ENCODE results near the gene OPHN1.

OPHN1 gene, protein sequence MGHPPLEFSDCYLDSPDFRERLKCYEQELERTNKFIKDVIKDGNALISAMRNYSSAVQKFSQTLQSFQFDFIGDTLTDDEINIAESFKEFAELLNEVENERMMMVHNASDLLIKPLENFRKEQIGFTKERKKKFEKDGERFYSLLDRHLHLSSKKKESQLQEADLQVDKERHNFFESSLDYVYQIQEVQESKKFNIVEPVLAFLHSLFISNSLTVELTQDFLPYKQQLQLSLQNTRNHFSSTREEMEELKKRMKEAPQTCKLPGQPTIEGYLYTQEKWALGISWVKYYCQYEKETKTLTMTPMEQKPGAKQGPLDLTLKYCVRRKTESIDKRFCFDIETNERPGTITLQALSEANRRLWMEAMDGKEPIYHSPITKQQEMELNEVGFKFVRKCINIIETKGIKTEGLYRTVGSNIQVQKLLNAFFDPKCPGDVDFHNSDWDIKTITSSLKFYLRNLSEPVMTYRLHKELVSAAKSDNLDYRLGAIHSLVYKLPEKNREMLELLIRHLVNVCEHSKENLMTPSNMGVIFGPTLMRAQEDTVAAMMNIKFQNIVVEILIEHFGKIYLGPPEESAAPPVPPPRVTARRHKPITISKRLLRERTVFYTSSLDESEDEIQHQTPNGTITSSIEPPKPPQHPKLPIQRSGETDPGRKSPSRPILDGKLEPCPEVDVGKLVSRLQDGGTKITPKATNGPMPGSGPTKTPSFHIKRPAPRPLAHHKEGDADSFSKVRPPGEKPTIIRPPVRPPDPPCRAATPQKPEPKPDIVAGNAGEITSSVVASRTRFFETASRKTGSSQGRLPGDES

DNA sequence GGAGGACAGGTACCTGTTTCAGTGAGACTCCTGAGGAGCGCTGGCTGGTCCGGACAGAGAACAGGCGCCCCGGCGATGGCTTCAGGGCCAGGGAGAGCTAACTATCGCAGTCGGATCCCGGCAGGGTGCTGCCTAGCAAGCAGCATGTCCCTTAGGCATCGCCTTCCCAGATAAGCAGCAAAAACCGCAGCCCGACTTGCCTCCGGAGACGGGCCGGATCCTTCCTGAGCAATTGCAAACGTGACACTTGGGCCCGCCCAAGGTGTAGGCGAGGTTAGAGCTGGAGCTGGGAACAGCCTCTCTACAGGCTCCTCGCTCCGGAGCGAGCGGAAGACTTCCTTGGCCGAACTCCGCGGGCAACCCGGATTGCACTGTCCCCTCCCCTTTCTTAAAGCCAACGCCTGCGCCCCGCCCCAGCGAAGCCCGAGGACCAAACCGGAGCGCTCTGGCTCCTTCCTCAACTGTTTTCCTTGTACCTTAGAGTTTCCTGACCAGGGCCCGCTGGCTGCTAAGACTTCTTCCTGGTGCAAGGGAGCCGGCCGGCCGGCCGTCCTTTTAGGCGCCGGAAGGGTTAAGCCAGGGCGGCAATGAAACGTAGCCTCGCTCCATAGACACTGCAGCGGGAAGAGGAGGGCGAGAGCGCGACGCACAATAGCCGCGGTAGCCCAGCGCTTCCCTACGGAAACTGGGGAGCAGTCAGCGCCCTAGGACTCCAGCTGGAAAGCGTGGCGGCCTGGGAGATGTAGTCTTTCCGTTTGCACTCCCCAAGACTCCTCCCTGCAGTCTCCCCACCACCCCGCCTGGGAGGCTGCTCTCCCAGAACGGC, at the start of gene OPHN1:
TSS of gene OPHN1 (minus strand) at position 341 of the 826 bp plus-strand sequence. CDS start 475 bp downstream, outside the sequence.
- DNase-seq = no peak

DNA sequence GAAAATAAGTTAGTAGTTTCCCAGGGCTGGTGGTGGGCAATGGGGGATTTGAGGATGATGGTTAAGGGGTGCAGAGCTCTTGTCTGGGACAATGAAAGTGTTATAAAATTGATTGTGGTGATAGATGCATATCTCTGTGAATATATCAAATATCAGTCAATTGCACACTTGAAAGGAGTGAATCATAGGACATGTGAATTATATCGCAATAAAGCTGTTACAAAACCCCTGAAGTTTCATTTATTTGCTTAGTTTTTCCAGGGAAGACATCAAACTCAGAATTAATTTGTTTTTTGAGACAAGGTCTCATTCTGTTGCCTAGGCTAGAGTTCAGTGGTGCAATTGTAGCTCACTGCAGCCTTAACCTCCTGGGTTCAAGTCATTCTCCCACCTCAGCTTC, 47.7 kb upstream of the OPHN1 start:
- no peak for DNase-seq

DNA sequence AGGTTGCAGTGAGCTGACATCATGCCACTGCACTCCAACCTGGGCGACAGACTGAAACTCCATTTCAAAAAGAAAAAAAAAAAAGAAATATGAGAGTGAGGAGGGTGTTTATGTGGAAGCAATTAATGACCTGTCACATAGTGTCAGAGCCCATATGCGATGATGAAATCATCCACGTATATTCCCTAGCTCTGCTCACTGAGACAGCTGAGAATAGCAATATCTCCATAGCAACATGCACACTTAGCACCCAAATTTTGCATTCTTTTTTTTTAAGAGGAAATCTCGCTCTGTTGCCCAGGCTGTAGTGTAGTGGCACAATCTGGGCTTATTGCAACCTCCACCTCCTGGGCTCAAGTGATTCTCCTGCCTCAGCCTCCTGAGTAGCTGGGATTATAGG, 31.5 kb upstream of the OPHN1 start:
- DNase-seq = no peak

DNA sequence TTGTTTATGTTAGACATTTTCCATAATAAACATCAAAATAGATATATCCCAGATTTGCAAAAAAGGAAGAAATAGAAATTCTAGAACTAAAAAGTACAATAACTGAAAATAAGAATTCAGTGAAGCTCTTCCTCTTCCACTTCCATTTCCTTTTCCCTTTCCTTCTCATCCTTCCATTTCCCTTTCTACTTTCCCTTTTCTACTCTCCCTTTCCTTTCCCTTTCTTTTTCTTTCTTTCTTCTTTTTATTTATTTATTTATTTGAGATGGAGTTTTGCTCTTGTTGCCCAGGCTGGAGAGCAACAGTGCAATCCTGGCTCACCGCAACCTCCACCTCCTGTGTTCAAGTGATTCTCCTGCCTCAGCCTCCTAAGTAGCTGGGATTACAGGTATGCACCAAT, 30.6 kb upstream of the OPHN1 start:
- no peak for DNase-seq

DNA sequence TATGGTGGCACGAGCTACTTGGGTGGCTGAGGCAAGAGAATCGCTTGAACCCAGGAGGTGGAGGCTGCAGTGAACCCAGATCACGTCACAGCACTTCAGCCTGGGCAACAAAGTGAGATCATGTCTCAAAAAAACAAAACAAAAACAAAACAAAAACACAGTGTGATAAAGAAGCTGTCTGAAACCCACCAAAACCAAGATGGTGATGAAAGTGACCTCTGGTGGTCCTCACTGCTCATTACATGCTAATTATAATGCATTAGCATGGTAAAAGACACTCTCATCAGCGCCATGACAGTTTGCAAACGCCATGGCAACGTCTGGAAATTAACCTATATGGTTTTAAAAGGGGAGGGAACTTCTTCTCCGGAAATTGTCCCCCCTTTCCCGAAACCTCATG, 29.4 kb upstream of the OPHN1 start:
- DNase-seq = no peak

DNA sequence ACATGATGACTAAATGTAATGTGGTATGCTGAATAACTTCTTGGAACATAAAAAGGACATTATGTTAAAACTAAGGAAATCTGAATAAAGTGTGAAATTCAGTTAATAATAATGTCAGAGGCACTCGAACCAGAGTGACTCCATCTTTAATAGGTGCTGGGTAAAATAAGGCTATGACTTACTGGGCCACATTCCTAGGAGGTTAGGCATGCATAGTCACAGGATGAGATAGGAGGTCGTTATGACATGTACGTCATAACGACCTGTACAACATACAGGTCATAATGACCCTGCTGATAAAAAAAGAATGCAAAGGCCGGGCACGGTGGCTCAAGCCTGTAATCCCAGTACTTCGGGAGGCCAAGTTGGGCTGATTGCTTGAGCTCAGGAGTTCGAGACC, 28.9 kb upstream of the OPHN1 start:
- no peak for DNase-seq

DNA sequence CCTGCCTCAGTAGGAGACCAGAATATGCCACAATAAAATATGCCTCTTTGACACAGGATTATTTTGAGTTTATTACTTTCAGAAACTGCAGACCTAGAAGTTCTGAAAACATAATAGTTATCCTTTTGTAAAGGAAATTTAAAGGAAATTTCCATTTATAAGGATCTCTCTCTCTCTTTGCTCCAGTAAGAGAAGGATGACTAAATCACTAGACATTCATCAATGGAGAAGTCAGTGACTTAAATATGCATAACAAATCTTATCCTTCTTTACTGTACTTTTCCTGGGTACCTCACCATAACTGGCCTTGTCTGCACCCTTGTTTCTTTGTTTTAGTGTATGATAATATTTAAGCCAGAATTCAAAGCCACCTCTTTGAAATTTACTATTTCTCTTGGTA, 28.3 kb upstream of the OPHN1 start:
- no peak for DNase-seq

DNA sequence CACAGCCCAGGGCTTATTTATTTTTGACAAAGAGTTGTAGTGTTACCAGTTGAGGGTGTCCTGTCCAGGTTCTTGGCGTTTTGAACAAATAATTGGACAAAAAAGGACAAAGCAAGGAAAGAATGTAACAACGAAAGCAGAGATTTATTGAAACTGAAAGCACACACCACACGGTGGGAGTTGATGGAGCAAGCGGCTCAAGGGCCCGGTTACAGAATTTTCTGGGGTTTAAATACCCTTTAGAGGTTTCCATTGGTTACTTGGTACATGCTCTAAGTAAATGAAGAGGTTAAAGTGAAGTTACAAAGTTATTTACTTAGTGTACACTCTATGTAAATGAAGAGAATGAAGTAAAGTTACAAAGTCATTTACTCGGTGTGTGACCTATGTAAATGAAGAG, 27.8 kb upstream of the OPHN1 start:
- DNase-seq = no peak

DNA sequence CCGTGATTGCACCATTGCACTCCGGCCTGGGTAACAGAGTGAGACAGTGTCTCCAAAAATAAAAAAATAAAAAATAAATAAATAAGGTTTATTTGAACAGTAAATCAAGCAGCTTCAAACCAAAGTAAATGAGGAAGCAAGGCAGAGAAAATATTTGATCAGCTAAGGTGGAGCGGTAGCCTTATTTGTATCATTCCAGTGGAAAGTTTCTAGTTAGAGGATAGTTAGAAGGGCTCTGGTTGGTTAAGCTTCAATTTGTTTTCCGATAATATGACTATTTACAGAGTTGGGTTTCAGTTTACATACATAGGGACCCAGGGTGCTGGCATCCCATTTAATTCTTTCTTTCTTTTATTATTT, 21.8 kb upstream of the OPHN1 start:
- no peak for DNase-seq

DNA sequence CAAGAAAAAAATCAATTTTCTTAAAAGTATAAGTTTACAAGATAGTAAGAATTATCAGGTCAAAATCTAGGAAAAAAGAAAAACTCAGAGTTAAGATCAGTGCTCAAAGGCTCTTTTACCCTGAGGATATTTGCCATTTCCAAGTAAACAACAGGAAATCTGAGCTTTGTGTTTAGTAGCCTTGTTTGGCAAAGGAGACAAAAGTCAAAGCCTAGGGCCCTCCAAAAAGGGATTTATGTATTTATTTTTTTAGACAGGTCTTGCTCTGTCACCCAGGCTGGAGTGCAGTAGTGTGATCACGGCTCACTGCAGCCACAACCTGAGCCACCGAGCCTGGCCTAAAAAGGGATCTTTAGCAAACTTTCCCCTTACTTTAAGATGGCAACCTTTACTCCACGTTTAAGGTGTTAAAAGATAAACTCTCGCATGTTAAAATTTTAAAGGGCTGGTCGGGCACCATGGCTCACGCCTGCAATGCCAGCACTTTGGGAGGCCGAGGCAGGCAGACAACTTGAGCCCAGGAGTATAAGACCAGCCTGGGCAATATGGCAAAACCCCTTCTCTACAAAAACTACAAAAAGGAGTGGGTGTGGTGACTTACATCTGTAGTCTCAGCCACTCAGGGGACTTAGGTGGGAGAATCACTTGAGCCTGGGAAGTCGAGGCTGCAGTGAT, 21.3 kb upstream of the OPHN1 start:
- no peak for DNase-seq

DNA sequence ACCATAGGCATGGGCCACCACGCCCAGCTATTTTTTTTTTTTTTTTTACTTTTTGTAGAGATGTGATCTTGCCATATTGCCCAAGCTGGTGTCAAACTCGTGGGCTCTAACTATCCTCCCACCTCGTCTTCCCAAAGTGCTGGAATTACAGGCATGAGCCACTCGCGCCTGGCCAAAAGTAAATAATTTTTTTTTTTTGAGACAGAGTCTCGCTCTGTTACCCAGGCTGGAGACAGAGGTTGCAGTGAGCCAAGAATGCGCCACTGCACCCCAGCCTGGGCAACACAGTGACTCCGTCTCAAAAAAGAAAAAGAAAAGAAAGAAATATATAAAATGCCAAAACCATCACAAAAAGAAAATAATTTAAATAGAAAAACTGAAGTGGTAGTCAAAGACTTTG, 18.4 kb upstream of the OPHN1 start:
- DNase-seq = no peak

DNA sequence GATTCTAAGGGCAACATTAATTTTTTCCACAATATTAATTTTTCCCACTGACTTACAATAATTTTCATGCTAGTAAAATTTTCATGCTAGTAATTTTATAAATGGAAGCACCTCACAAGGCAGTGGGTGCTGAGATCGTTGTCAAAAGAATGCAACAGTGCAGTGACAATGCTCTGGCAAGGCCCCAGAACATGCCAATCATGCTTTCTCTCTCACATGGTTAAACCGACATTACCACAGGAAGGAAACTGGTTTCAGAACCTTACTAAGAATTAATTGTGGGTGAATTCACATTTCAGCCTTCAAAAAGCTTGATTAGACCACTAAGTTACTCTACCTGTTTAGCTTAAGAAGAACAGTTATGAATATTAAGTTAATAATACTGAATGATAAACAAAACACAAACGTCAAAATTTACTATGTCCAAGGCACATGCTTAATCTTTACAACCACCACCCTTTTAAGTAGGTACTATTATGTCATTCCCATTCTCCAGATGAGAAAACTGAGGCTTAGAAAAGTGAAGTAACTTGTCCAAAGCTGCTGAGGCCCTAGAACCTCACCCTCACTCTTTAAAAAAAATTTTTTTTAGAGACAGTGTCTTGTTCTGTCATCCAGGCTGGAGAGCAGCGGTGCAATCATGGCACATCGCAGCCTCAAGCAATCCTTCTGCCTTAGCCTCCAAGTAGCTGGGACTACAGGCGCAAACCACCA, 10.0 kb upstream of the OPHN1 start:
- no peak for DNase-seq

DNA sequence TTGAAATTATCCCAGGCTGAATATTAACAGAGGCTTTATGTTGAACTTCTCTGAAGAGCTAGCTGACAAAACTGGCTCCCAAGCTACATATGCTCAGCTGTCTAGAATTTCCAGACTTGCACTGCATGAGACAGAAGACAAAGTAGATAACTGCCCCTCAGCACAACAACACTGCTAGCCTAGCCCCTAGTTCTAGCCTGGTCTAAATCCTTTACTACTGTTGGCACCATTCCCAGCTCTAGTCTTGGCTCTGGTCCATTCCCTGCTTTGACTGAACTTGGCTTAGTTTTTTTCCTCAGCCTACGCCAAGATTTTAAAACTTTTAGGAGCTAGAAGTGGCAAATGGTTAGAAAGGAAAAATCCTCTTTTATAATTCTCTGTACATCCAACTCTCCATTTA, 7.6 kb upstream of the OPHN1 start:
- no peak for DNase-seq

DNA sequence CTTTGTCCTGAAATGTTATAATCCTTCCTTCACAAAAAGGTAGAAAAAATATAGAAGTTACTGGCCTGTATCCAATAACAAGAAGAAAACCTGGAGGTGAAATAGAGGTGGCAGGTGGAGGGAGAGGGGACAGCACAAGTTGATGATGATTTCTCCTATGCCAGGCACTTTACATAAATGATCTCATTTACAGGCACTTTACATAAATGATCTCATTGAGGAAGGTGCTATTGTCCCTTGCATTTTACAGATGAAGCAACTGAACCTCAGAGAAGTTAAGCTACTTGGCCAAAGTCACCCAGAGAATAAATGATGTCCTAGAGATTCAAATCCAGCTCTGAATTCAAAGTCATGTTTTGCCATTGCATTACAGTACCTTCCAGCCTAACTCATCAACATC, 7.1 kb upstream of the OPHN1 start:
- no peak for DNase-seq

DNA sequence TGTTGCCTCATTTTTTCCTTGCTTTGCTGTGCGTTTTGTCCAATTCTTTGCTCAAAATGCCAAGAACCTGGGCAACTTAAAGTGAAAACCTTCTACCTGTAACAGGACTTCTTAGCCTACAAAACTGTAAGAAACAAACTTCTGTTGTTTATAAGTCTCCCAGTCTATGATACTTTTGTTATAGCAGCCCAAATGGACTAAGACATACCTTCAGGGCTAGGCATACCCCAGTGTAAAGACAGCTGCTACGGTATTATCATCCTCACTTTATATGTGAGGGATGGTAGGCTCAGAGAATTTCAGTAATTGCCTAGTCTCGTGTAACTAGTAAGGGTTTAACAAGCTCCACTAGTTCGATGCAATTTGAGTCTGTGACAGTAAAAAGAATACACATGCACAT, 6.0 kb upstream of the OPHN1 start:
- DNase-seq = no peak

DNA sequence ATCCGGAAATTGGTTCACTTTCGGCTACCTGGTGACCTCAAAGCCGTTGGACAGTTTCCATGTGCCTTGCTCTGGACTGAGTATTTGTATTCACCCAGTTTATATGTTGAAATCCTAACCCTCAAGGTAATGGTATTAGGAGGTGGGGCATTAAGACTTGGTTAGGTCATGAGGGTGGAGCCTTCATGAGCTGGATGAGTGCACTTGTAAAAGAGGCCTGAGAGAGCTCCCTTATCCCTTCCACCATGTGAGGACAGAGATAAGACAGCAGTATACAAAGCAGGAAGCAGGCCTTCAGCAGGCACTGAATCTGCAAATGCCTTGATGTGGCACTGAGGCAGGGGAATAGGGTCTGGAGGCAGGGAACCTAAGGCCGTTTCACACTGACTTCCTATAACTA, 5.3 kb upstream of the OPHN1 start:
- DNase-seq = no peak

DNA sequence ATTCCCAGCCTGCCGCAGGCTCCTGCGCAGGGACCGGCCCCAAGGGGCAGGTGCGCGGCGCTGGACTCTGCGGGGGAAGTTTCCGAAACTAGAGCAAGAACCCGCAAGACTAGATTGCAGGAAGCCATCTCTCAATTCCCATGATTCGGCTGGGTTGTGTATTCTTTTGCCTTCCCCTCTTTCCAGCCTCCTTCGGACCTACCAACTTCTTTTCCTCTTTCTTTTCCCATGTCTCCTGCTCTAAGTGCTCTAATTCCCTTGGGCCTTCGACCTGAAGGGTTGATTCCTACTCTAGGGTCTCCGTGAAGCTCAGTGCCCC, 645 bp upstream of the OPHN1 start:
- DNase-seq = no peak

DNA sequence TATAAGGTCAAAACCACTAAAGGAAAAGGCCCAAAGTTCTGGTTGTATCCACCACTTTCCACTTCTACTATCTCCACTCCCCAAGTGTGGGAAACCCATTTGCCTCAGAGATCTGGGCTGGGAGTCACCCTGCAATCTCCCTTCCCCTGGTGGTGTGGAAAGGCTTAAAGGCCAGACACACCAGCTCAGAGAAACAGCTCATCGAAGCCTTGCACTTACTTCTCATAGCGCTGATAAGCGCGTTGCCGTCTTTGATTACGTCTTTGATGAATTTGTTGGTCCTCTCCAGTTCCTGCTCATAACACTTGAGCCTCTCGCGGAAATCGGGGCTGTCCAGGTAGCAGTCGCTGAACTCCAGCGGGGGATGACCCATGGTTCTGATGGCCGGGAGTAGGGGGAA, 647 bp downstream of the OPHN1 start:
- DNase-seq = no peak

DNA sequence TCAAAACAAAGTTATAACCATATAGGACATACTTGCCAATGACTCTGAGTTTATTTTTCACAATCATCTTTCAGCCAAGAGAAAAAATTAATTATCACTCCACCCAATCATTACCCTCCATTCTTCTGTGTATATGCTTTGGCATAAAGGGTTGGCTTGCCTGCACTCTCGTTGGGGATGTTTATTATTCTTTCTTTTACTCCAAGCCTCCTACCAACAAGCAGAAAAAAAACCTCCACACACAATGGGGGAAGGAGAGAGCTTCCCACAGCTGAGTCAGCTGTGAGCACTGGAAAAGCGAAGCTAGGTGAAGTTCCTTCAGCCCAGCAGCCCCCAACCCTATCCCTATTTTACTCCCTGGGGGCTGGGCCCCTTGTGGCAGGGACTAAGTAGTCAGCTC, 1.5 kb downstream of the OPHN1 start:
- no peak for DNase-seq

DNA sequence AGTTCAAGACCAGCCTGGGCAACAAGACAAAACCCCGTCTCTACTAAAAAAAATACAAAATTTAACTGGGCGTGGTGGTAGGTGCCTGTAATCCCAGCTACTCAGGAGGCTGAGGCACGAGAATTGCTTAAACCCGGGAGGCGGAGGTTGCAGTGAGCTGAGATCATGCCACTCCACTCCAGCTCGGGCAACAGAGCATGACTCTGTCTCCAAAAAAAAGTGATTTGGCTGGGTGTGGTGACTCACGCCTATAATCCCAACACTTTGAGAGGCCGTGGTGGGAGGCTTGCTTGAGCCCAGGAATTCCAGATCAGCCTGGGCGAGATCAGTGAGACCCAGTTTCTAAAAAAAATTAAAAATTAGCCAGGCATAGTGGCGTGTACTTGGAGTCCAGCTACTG, 4.1 kb downstream of the OPHN1 start:
- DNase-seq = no peak

DNA sequence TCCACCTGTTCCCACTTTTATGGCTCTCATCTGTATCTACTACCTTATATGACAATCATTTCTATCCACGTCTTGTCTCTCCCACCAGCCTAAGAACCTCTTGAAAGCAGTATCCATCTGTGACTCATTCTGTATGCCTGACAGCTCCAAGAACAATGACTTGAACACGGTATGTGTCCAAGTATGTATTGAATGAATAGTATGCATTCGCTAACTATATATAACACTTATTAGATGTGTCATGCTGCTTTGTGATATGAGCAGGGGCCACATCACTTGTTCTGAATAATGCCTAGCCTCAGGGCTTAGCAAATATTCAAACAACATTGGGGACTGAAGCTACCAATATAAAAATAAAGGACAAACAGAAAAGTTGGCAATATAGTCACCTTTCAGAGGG, 4.9 kb downstream of the OPHN1 start:
- no peak for DNase-seq

DNA sequence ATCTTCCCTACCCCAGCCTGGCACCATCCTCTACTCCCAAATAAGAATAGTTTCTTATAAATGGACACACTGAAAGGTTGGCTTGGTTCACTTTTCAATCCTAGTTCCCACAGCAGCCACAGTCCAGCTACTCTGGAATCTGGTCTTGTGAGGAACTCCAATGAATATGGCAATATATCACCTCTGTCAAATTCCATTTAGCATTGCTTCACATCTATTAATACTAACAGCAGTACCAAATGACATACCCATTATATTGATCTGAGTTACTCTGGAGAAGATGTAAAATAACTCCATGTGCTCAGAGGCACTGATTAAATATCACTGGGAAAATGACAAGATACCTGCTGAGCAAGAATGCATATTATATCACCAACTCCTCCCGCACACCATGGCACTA, 8.6 kb downstream of the OPHN1 start:
- DNase-seq = no peak

DNA sequence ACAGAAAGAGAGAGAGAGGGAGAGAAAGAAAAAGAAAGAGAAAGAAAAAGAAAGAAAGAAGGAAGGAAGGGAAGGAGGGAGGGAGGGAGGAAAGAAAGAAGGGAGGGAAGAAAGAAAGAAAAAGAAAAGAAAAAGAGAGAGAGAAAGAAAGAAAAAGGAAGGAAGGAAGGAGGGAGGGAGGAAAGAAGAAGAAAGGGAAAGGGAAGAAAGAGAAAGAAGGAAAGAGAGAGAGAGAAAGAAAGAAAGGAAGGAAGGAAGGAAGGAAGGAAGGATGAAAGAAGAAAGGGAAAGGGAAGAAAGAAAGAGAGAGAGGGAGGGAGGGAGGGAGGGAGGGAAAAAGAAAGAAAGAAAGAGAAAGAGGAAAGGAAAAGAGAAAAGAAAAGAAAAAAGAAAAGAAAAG, 10.8 kb downstream of the OPHN1 start:
- DNase-seq = no peak
